HL-60/S4 treated with phorbol 12-myristate 13-acetate at 8.2 ng/mL for 4 days and 3 days (cell line): ENCODE measurements around the gene CNIH3.

Experiments used
- in situ Hi-C: fragments of 300-500 bp; cut with MboI; formaldehyde crosslinking; loops from 2 replicates; pipeline ENCODE4 v1.15.0; 2022; ENCODE audit warnings: low sequenced_read_pairs

The CNIH3 gene

GRCh38 chr1:224613486-224613885, 2.6 kb upstream of the CNIH3 start:
- in situ Hi-C loops, result no loop called here

GRCh38 chr1:224616756-224617409, 766 bp downstream of the CNIH3 start:
- in situ Hi-C loops, result no loop called here

GRCh38 chr1:224617410-224618355, 1.6 kb downstream of the CNIH3 start:
- in situ Hi-C loops, result no loop called here

- in situ Hi-C loops, result no loop called here
These were observed 3.1 kb downstream of the CNIH3 start for GRCh38 chr1:224619209-224619608.

- in situ Hi-C loops, result loop anchor here (10.0 kb wide), 1 partner anchor 105 kb away; no protein-coding TSS in a partner anchor
These were observed 4.0 kb downstream of the CNIH3 start for GRCh38 chr1:224620105-224620504.

GRCh38 chr1:224621813-224622682, 5.9 kb downstream of the CNIH3 start:
- in situ Hi-C loops, result loop anchor here (10.0 kb wide), 1 partner anchor 107 kb away; no protein-coding TSS in a partner anchor

GRCh38 chr1:224622831-224623230, 6.7 kb downstream of the CNIH3 start:
- in situ Hi-C loops, result loop anchor here (10.0 kb wide), 1 partner anchor 108 kb away; no protein-coding TSS in a partner anchor

GRCh38 chr1:224623310-224623714, 7.2 kb downstream of the CNIH3 start:
- in situ Hi-C loops, result loop anchor here (10.0 kb wide), 1 partner anchor 109 kb away; no protein-coding TSS in a partner anchor

- in situ Hi-C loops, result loop anchor here (10.0 kb wide), 1 partner anchor 109 kb away; no protein-coding TSS in a partner anchor
These were observed 7.7 kb downstream of the CNIH3 start for GRCh38 chr1:224623743-224624333.

- in situ Hi-C loops, result loop anchor here (10.0 kb wide), 1 partner anchor 110 kb away; no protein-coding TSS in a partner anchor
These were observed 8.3 kb downstream of the CNIH3 start for GRCh38 chr1:224624432-224624831.

GRCh38 chr1:224626042-224626441, 9.9 kb downstream of the CNIH3 start:
- in situ Hi-C loops, result loop anchor here (10.0 kb wide), 1 partner anchor 111 kb away; no protein-coding TSS in a partner anchor

- in situ Hi-C loops, result loop anchor here (10.0 kb wide), 1 partner anchor 115 kb away; no protein-coding TSS in a partner anchor
These were observed 13.8 kb downstream of the CNIH3 start for GRCh38 chr1:224629965-224630364.

- in situ Hi-C loops, result no loop called here
These were observed 15.5 kb downstream of the CNIH3 start for GRCh38 chr1:224631462-224632115.

- in situ Hi-C loops, result no loop called here
These were observed 16.3 kb downstream of the CNIH3 start for GRCh38 chr1:224632381-224632871.

GRCh38 chr1:224632921-224633321, 16.8 kb downstream of the CNIH3 start:
- in situ Hi-C loops, result no loop called here

- in situ Hi-C loops, result no loop called here
These were observed 19.2 kb downstream of the CNIH3 start for GRCh38 chr1:224635356-224635755.

- in situ Hi-C loops, result no loop called here
These were observed 21.4 kb downstream of the CNIH3 start for GRCh38 chr1:224637515-224637914.

- in situ Hi-C loops, result no loop called here
These were observed 21.8 kb downstream of the CNIH3 start for GRCh38 chr1:224637936-224638335.

- in situ Hi-C loops, result no loop called here
These were observed 23.4 kb downstream of the CNIH3 start for GRCh38 chr1:224639426-224639975.
